ENCODE measurements around the gene FEM1B.

FEM1B gene

GRCh38 chr15:68276668-68277067 lies 877 bp upstream of the FEM1B start:
- intact Hi-C loops (cut with DNase I; ENCODE audit: low total_unique reads) = no loop called here
- H3K4me1 ChIP-seq = peaks cover 0 to 60% (median 46%) of the 10 kb centered on the region in 4 donors
- H3K4me3 ChIP-seq = peak overlapping the region; percentile 68 to 82

GRCh38 chr15:68277131-68277602 lies 378 bp upstream of the FEM1B start:
- DNase-seq = peak in 1 of 2 donors; percentile 54
- no peaks in the 10 kb centered on the region for H3K27me3 ChIP-seq
- H3K4me3 ChIP-seq = peak overlapping the region; percentile 68 to 82
- no peak for TF ChIP-seq CTCF (IDR thresholded peaks at IDR 0.05)
- H3K4me1 ChIP-seq = peaks cover 0 to 61% (median 45%) of the 10 kb centered on the region in 4 donors
- no peaks in the 10 kb centered on the region for H3K36me3 ChIP-seq
- peak overlapping the region; percentile 87 to 99 for H3K27ac ChIP-seq
- H3K9me3 ChIP-seq = no peaks in the 10 kb centered on the region
- intact Hi-C loops (cut with DNase I; ENCODE audit: low total_unique reads) = no loop called here

More at GRCh38 chr15:68276668-68277067, 877 bp upstream of the FEM1B start:
- no peaks in the 10 kb centered on the region for H3K27me3 ChIP-seq
- DNase-seq = no peak
- no peaks in the 10 kb centered on the region for H3K36me3 ChIP-seq
- H3K9me3 ChIP-seq = no peaks in the 10 kb centered on the region
- H3K27ac ChIP-seq = peak overlapping the region; percentile 87 to 99
- TF ChIP-seq CTCF (IDR thresholded peaks at IDR 0.05) = no peak

GRCh38 chr15:68278345-68278594 lies 725 bp downstream of the FEM1B start:
- DNase-seq = no peak
- peak; percentile 23 to 38 for TF ChIP-seq CTCF (IDR thresholded peaks at IDR 0.05)
- peak overlapping the region; percentile 68 to 82 for H3K4me3 ChIP-seq
- no peaks in the 10 kb centered on the region for H3K27me3 ChIP-seq
- no peaks in the 10 kb centered on the region for H3K9me3 ChIP-seq
- intact Hi-C loops (cut with DNase I; ENCODE audit: low total_unique reads) = no loop called here
- peak overlapping the region; percentile 87 to 99 for H3K27ac ChIP-seq
- peaks cover 0 to 57% (median 38%) of the 10 kb centered on the region in 4 donors for H3K4me1 ChIP-seq
- H3K36me3 ChIP-seq = no peaks in the 10 kb centered on the region

GRCh38 chr15:68278595-68279405 lies 1.3 kb downstream of the FEM1B start:
- Histone ChIP-seq H3K4me1 (peaks cover 0 to 58% (median 36%) of the 10 kb centered on the region in 4 donors), H3K36me3 (no peaks in the 10 kb centered on the region), H3K9me3 (no peaks in the 10 kb centered on the region), H3K27ac (peak overlapping the region; percentile 87 to 99), H3K27me3 (no peaks in the 10 kb centered on the region), H3K4me3 (peak overlapping the region; percentile 68 to 82)
- no peak for DNase-seq
- TF ChIP-seq CTCF (IDR thresholded peaks at IDR 0.05) = no peak
- intact Hi-C loops (cut with DNase I; ENCODE audit: low total_unique reads) = no loop called here

- TF ChIP-seq CTCF (IDR thresholded peaks at IDR 0.05) = no peak
- Histone ChIP-seq H3K9me3 (no peaks in the 10 kb centered on the region), H3K27ac (peak overlapping the region; percentile 87 to 99), H3K27me3 (no peaks in the 10 kb centered on the region), H3K4me1 (peaks cover 0 to 70% (median 34%) of the 10 kb centered on the region in 4 donors), H3K4me3 (peak overlapping the region; percentile 68 to 82), H3K36me3 (peaks cover 7 to 8% (median 7%) of the 10 kb centered on the region in 3 donors)
- intact Hi-C loops (cut with DNase I; ENCODE audit: low total_unique reads) = no loop called here
- DNase-seq = no peak
Measured at GRCh38 chr15:68279779-68280753, 2.5 kb downstream of the FEM1B start.
